SU-DHL-6 (cell line): Measurements from ENCODE around the gene FOXP4.

Source experiments
- H2AFZ ChIP-seq: fragments of 200-600 bp; sonication (generic); 2 replicates; pipeline ENCODE4 v1.6.1; 2014; ENCODE audit warnings: low read depth, mild to moderate bottlenecking, moderate library complexity, mixed read lengths, antibody characterized with exemption, low read length; ENCODE audit not compliant: severe bottlenecking
- H3F3A ChIP-seq: fragments of 200-600 bp; shearing (Covaris generic); 2 replicates; pipeline ENCODE4 v1.6.0; 2016; ENCODE audit warnings: antibody characterized with exemption, mild to moderate bottlenecking; ENCODE audit not compliant: insufficient read depth
- H3K27ac ChIP-seq: fragments of 200-600 bp; sonication (generic); 2 replicates; pipeline ENCODE4 v1.5.1; 2016; ENCODE audit warnings: low read depth, mild to moderate bottlenecking, low read length, moderate library complexity, mixed read lengths
- H3K27me3 ChIP-seq: fragments of 200-600 bp; sonication (generic), shearing (Covaris generic); 2 replicates; pipeline ENCODE4 v1.6.0; 2014; ENCODE audit warnings: mild to moderate bottlenecking, low read length
- H3K36me3 ChIP-seq: fragments of 200-600 bp; sonication (generic); 2 replicates; pipeline ENCODE4 v1.6.1; 2014; ENCODE audit warnings: mild to moderate bottlenecking, low read length, mixed read lengths
- H3K4me2 ChIP-seq: fragments of 300-600, 200-600 bp; shearing (Covaris generic), sonication (generic); 2 replicates; pipeline ENCODE4 v1.6.0; 2014; ENCODE audit warnings: low read length, low read depth, mild to moderate bottlenecking; ENCODE audit not compliant: poor library complexity, severe bottlenecking
- H3K4me3 ChIP-seq: fragments of 200-600 bp; sonication (generic); 2 replicates; pipeline ENCODE4 v1.5.1; 2014; ENCODE audit warnings: antibody characterized with exemption, low read length, mild to moderate bottlenecking, mixed read lengths; ENCODE audit not compliant: insufficient read depth, poor library complexity, severe bottlenecking
- H3K79me2 ChIP-seq: fragments of 200-600 bp; sonication (generic); 2 replicates; pipeline ENCODE4 v1.6.1; 2014; ENCODE audit warnings: mild to moderate bottlenecking, low read length, moderate library complexity; ENCODE audit not compliant: insufficient read depth
- H3K9ac ChIP-seq: fragments of 200-600 bp; sonication (generic); 2 replicates; pipeline ENCODE4 v1.7.0; 2014; ENCODE audit warnings: mild to moderate bottlenecking, low read length
- H3K9me2 ChIP-seq: fragments of 200-600 bp; sonication (generic); replicated peaks from 2 replicates; pipeline ENCODE4 v1.6.1; 2014; ENCODE audit warnings: low read length; ENCODE audit not compliant: insufficient read depth
- H3K9me3 ChIP-seq: fragments of 200-600 bp; sonication (generic); 2 replicates; pipeline ENCODE4 v1.6.1; 2014; ENCODE audit warnings: low read length, mixed read lengths; ENCODE audit not compliant: insufficient read depth
- H4K20me1 ChIP-seq: fragments of 200-600 bp; sonication (generic); 2 replicates; pipeline ENCODE4 v1.6.1; 2014; ENCODE audit warnings: low read depth, mild to moderate bottlenecking, antibody characterized with exemption, low read length, moderate library complexity, mixed read lengths
- EZH2phosphoT487 ChIP-seq: fragments of 200-600 bp; sonication (generic), shearing (Covaris generic); conservative IDR thresholded peaks from 2 replicates; pipeline ENCODE4 v1.6.1; 2018; ENCODE audit warnings: mild to moderate bottlenecking, antibody characterized with exemption, low read length, moderate library complexity, mixed read lengths
- TF ChIP-seq, protein P1 (sequence below): fragments of 200-600 bp; sonication (generic); IDR thresholded peaks from one replicate; pipeline ENCODE4 v1.5.1; 2017; ENCODE audit warnings: antibody characterized with exemption, mild to moderate bottlenecking, low read length, moderate library complexity; ENCODE audit not compliant: insufficient read depth, poor library complexity, severe bottlenecking

Gene FOXP4

DNA sequence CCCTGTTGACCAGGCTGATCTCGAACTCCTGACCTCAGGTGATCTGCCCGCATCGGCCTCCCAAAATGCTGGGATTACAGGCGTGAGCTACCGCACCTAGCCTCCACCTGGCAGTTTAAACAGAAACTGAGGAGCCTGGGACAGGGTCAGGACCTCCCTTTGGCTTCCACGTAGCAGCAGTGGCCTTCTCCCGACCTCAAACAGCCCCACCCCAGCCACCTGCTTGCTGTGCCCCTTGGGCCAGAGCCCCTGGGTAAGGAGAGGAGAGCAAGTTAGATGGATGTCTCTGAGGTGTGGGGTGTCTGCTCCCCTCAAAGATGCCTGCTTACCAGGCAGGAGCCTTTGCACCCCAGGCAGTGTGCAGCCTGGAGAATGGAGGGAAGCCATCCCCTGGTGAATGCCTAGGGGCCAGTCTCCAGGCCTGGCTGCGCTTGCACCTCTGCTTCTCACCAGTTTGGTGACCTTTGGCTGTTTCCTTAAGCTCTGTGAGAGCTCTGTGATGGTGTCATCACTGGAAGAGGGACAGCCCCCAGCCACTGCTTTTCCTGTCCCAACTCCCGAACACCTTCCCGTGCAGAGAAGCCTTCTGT is 50.0 kb downstream of the FOXP4 start:
- H3K9me2 ChIP-seq: no peaks in the 10 kb centered on the region
- H4K20me1 ChIP-seq: no peaks in the 10 kb centered on the region
- no peaks in the 10 kb centered on the region for H3F3A ChIP-seq
- no peak overlapping the region for H3K4me2 ChIP-seq
- H3K36me3 ChIP-seq: no peaks in the 10 kb centered on the region
- no peak overlapping the region for H2AFZ ChIP-seq
- no peaks in the 10 kb centered on the region for H3K79me2 ChIP-seq
- no peak for TF ChIP-seq EZH2phosphoT487
- TF ChIP-seq, protein P1, sequence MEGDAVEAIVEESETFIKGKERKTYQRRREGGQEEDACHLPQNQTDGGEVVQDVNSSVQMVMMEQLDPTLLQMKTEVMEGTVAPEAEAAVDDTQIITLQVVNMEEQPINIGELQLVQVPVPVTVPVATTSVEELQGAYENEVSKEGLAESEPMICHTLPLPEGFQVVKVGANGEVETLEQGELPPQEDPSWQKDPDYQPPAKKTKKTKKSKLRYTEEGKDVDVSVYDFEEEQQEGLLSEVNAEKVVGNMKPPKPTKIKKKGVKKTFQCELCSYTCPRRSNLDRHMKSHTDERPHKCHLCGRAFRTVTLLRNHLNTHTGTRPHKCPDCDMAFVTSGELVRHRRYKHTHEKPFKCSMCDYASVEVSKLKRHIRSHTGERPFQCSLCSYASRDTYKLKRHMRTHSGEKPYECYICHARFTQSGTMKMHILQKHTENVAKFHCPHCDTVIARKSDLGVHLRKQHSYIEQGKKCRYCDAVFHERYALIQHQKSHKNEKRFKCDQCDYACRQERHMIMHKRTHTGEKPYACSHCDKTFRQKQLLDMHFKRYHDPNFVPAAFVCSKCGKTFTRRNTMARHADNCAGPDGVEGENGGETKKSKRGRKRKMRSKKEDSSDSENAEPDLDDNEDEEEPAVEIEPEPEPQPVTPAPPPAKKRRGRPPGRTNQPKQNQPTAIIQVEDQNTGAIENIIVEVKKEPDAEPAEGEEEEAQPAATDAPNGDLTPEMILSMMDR: no peak
- no peaks in the 10 kb centered on the region for H3K27me3 ChIP-seq
- H3K9ac ChIP-seq: no peak overlapping the region
- H3K4me3 ChIP-seq: no peak overlapping the region
- no peak overlapping the region for H3K27ac ChIP-seq
- no peaks in the 10 kb centered on the region for H3K9me3 ChIP-seq

DNA sequence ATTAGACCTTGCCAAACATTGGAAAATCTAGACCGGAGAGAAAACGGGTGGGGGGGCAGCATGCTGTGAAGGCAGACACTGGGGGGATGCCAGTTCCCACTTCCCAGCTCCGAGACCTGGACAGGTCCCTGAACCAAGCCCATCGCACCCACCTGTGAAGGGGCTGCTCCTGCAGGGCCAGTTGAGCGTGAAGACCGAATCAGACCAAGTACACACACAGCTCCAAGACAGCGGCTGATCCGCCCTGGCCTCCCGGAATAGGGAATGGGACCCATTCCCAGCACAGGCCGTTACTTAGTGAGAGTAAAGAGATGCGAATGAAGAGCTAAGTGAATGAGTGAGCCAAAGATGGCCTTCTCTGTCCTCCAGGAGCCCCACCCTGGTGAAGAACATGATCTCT is 50.6 kb downstream of the FOXP4 start:
- no peaks in the 10 kb centered on the region for H3F3A ChIP-seq
- no peaks in the 10 kb centered on the region for H4K20me1 ChIP-seq
- H3K79me2 ChIP-seq: no peaks in the 10 kb centered on the region
- no peaks in the 10 kb centered on the region for H3K9me2 ChIP-seq
- TF ChIP-seq, protein P1: no peak
- TF ChIP-seq EZH2phosphoT487: no peak
- H3K4me3 ChIP-seq: no peak overlapping the region
- no peaks in the 10 kb centered on the region for H3K27me3 ChIP-seq
- no peak overlapping the region for H3K4me2 ChIP-seq
- H3K27ac ChIP-seq: no peak overlapping the region
- H3K9me3 ChIP-seq: no peaks in the 10 kb centered on the region
- H3K9ac ChIP-seq: no peak overlapping the region
- no peaks in the 10 kb centered on the region for H3K36me3 ChIP-seq
- H2AFZ ChIP-seq: no peak overlapping the region

DNA sequence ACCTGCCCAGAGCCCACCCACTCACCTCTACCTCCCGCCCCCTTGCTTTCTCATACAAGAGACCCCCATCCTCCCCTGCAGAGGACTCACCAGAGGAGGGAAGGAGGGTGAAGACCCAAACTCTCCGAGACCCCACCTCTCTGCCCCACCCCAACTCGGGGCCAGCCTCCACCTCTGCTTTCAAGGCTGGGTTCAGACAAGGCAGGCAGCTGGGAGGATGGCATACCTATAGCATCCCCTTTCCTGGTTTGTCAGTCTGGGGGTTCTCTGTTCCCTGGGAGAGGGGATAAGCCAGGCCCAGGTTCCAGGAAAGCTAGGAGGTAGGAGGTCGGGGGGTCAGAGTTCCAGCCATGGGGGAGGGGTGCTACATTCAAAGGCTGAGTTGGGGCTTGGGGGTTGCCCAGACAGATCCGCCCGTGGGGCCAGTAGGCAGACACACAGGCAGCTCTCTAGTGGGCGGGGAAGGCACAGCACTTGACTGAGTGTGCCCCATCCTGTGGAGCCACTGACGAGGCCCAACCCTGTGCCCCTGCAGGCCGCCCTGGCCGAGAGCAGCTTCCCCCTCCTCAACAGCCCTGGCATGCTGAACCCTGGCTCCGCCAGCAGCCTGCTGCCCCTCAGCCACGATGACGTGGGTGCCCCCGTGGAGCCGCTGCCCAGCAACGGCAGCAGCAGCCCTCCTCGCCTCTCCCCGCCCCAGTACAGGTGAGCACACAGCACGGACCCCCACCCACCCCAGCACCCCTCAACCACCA is 51.2 kb downstream of the FOXP4 start:
- Histone ChIP-seq H3K9ac (no peak overlapping the region), H2AFZ (no peak overlapping the region), H3K4me3 (no peak overlapping the region), H3K4me2 (no peak overlapping the region), H3K27ac (no peak overlapping the region), H3K36me3 (no peaks in the 10 kb centered on the region), H3K9me2 (no peaks in the 10 kb centered on the region), H3K27me3 (no peaks in the 10 kb centered on the region), H3K79me2 (no peaks in the 10 kb centered on the region), H3K9me3 (no peaks in the 10 kb centered on the region), H3F3A (no peaks in the 10 kb centered on the region), H4K20me1 (no peaks in the 10 kb centered on the region)
- TF ChIP-seq EZH2phosphoT487: no peak
- TF ChIP-seq, protein P1: no peak
